Measurements from ENCODE around the gene GAGE10.
"Not testable (repeated sequence)": the region's sequence is repeated elsewhere in the genome, so short reads cannot be mapped to it uniquely, and the experiment has no call there.

- not testable (repeated sequence) for TF ChIP-seq CTCF (IDR thresholded peaks at IDR 0.05; ENCODE audit: extremely low read depth in 1 of 2, insufficient read depth in 1 of 2, low read depth in 1 of 2, low read length in 2 of 2); POLR2A (IDR thresholded peaks at IDR 0.05; ENCODE audit: low read depth, low read length); POLR2AphosphoS5 (IDR thresholded peaks at IDR 0.05; ENCODE audit: insufficient read depth, low read depth, low read length); GATA2 (IDR thresholded peaks at IDR 0.05; ENCODE audit: insufficient read depth, insufficient read length, low read depth, low read length); MAX (IDR thresholded peaks at IDR 0.05; ENCODE audit: insufficient read depth, insufficient read length); MYC (IDR thresholded peaks at IDR 0.05; ENCODE audit: low read depth, low read length); JUN (IDR thresholded peaks at IDR 0.05; ENCODE audit: borderline replicate concordance, insufficient read depth, insufficient read length, low read depth); EZH2 (IDR thresholded peaks at IDR 0.05; ENCODE audit: borderline replicate concordance, low read depth, low read length, severe bottlenecking)
Observed at GRCh38 chrX:49323735-49324134, 20.3 kb downstream of the GAGE10 start.
